ENCODE results near the gene MPP3. TPM values are rescaled to one million over a fixed set of nuclear protein-coding genes. Genes with fewer than 3 reads are reported as not detected.

The MPP3 gene
- total and polyA plus RNA-seq, 2 of the 4 experiments (the other 2 are of a cell fraction) = 5.7 to 11.9 TPM

- Histone ChIP-seq H3K36me3 (ENCODE audit: control insufficient read depth, insufficient read depth, low read length) (no peaks in the 10 kb centered on the region), H4K8ac (ENCODE audit: low read depth in 2 of 2, low read length in 2 of 2) (no peak overlapping the region), H3K9me3 (ENCODE audit: control insufficient read depth, insufficient read depth, low read length) (no peaks in the 10 kb centered on the region), H4K5ac (ENCODE audit: low read depth, low read length) (no peak overlapping the region), H2BK20ac (ENCODE audit: low read depth, low read length) (no peak overlapping the region), H3K56ac (ENCODE audit: extremely low read depth, insufficient read depth, low read length) (no peak overlapping the region), H2BK15ac (ENCODE audit: low read depth, low read length) (no peak overlapping the region), H3K9ac (ENCODE audit: low read depth, low read length) (no peak overlapping the region), H3K23ac (ENCODE audit: low read depth, low read length) (no peak overlapping the region), H3K27me3 (ENCODE audit: control insufficient read depth, insufficient read depth, low read length) (peaks cover 88% of the 10 kb centered on the region), H3K4me2 (ENCODE audit: low read depth, low read length) (no peak overlapping the region), H3K27ac (ENCODE audit: insufficient read depth, low read length) (no peak overlapping the region), H3K9me1 (ENCODE audit: insufficient read depth, low read length) (no peaks in the 10 kb centered on the region), H2BK120ac (ENCODE audit: low read depth, low read length) (no peak overlapping the region), H3K18ac (ENCODE audit: low read depth, low read length) (no peak overlapping the region), H2BK5ac (ENCODE audit: low read depth, low read length, poor library complexity, severe bottlenecking) (no peak overlapping the region), H4K20me1 (ENCODE audit: insufficient read depth, low read length) (no peaks in the 10 kb centered on the region), H2AK5ac (ENCODE audit: low read depth, low read length) (no peak overlapping the region), H3K4me3 (ENCODE audit: insufficient read depth, low read depth, low read length) (no peak overlapping the region), H2AK9ac (replicated peaks; ENCODE audit: low read depth, low read length, poor library complexity) (no peak overlapping the region), H3K4ac (ENCODE audit: low read depth, low read length) (no peak overlapping the region), H3K14ac (replicated peaks; ENCODE audit: low read depth, low read length) (no peak overlapping the region), H3K79me1 (ENCODE audit: low read depth in 1 of 2, low read length in 2 of 2) (no peaks in the 10 kb centered on the region), H2AFZ (replicated peaks; ENCODE audit: low read length, poor library complexity) (no peak overlapping the region), H4K91ac (ENCODE audit: insufficient read depth, low read depth, low read length) (no peak overlapping the region), H3K4me1 (ENCODE audit: control insufficient read depth, insufficient read depth, low read length) (no peaks in the 10 kb centered on the region)
- no TSS peak for BruUV-seq (replicated peaks)
- ATAC-seq (ENCODE audit: low read depth) = no peak
- dilution Hi-C loops (cut with HindIII; ENCODE audit: low sequenced_read_pairs, unreplicated experiment) = no loop called here
- TF ChIP-seq CEBPB (IDR thresholded peaks at IDR 0.05; ENCODE audit: low read depth, low read length) (no peak), BHLHE40 (IDR thresholded peaks at IDR 0.05; ENCODE audit: low read depth, low read length) (no peak), RCOR1 (IDR thresholded peaks at IDR 0.05; ENCODE audit: insufficient replicate concordance, low read length) (no peak), RAD21 (IDR thresholded peaks at IDR 0.05; ENCODE audit: low read length) (no peak), MAFK (IDR thresholded peaks at IDR 0.05; ENCODE audit: low read depth, low read length) (no peak), MXI1 (IDR thresholded peaks at IDR 0.05; ENCODE audit: borderline replicate concordance, low read depth, low read length) (no peak), RFX5 (IDR thresholded peaks at IDR 0.05; ENCODE audit: low read depth, low read length) (no peak), MAZ (IDR thresholded peaks at IDR 0.05; ENCODE audit: borderline replicate concordance, low read depth, low read length) (no peak), SMC3 (IDR thresholded peaks at IDR 0.05; ENCODE audit: low read depth, low read length) (no peak), NFE2L2 (IDR thresholded peaks at IDR 0.05; ENCODE audit: low read depth, low read length) (no peak), USF2 (IDR thresholded peaks at IDR 0.05; ENCODE audit: low read depth, low read length) (no peak), POLR2A (IDR thresholded peaks at IDR 0.05; ENCODE audit: low read depth, low read length) (no peak), CHD1 (IDR thresholded peaks at IDR 0.05; ENCODE audit: low read depth, low read length) (no peak), CTCF (conservative IDR thresholded peaks at IDR 0.05; ENCODE audit: low read depth, low read length) (no peak), FOS (IDR thresholded peaks at IDR 0.05; ENCODE audit: low read depth, low read length) (no peak)
- TF ChIP-seq, protein P1, sequence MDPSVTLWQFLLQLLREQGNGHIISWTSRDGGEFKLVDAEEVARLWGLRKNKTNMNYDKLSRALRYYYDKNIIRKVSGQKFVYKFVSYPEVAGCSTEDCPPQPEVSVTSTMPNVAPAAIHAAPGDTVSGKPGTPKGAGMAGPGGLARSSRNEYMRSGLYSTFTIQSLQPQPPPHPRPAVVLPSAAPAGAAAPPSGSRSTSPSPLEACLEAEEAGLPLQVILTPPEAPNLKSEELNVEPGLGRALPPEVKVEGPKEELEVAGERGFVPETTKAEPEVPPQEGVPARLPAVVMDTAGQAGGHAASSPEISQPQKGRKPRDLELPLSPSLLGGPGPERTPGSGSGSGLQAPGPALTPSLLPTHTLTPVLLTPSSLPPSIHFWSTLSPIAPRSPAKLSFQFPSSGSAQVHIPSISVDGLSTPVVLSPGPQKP (IDR thresholded peaks at IDR 0.05; ENCODE audit: borderline replicate concordance, low read depth, low read length) = no peak
- CTCF ChIA-PET = interaction anchor here (1.8 kb wide), 1 partner anchor 15 kb away, joined by 8 read pairs; the partner anchor contains the start of gene CD300LG
- in situ Hi-C loops (cut with MboI; ENCODE audit: low sequenced_read_pairs) = no loop called here
- WGBS, 2 experiments (ENCODE audit: extremely low coverage in 2 of 2, insufficient read length in 1 of 2) = no CpG with 5 or more reads among the region's 9 CpGs
- DNase-seq = no peak
- POLR2A ChIA-PET (ENCODE audit: unreplicated experiment) = interaction anchor here (0.5 kb wide), 1 partner anchor 8 kb away, joined by 15 read pairs; no protein-coding TSS in a partner anchor
- intact Hi-C loops (cut with micrococcal nuclease) = no loop called here
These were observed 28.1 kb upstream of the MPP3 start for GRCh38 chr17:43860927-43861622.
